ENCODE data around the gene DNMBP. TPM values are rescaled to one million over a fixed set of nuclear protein-coding genes. Genes with fewer than 3 reads are reported as not detected.
"Not testable (repeated sequence)": the region's sequence is repeated elsewhere in the genome, so short reads cannot be mapped to it uniquely, and the experiment has no call there.

Gene DNMBP
- total RNA-seq, 1 donor from 2014 or later, result 2.3 TPM

- intact Hi-C loops (cut with micrococcal nuclease), result no loop called here
Measured at GRCh38 chr10:99917963-99918825, 91.6 kb downstream of the DNMBP start.

GRCh38 chr10:99916776-99917175 lies 93.0 kb downstream of the DNMBP start:
- intact Hi-C loops (cut with micrococcal nuclease), result no loop called here

- intact Hi-C loops (cut with micrococcal nuclease), result no loop called here
Measured at GRCh38 chr10:99915414-99915813, 94.3 kb downstream of the DNMBP start.

- intact Hi-C loops (cut with micrococcal nuclease), result no loop called here
Measured at GRCh38 chr10:99914236-99914635, 95.5 kb downstream of the DNMBP start.

GRCh38 chr10:99913831-99914235 lies 95.9 kb downstream of the DNMBP start:
- intact Hi-C loops (cut with micrococcal nuclease), result no loop called here

GRCh38 chr10:99912041-99912440 lies 97.7 kb downstream of the DNMBP start:
- intact Hi-C loops (cut with micrococcal nuclease), result no loop called here

- intact Hi-C loops (cut with micrococcal nuclease), result no loop called here
Measured at GRCh38 chr10:99908512-99908911, 101.2 kb downstream of the DNMBP start.

DNA sequence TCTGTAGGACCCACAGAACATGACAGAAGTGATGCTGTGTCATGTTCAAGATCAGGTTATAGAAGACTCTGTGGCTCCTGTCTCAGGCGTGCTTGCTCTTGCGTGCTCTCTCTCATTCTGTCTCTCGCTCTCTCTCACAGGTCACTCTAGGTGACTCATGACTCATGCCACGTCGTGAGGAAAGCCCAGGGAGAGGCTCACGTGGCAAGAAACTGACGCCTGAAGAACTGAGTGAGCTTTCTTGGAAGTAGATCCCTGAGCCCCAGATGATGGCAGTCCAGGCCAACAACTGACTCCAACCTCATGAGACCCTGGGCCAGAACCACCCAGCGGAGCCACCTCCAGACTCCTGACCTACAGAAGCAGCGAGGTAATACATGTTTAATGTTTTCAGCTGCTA lies 103.3 kb downstream of the DNMBP start:
- intact Hi-C loops (cut with micrococcal nuclease), result no loop called here

DNA sequence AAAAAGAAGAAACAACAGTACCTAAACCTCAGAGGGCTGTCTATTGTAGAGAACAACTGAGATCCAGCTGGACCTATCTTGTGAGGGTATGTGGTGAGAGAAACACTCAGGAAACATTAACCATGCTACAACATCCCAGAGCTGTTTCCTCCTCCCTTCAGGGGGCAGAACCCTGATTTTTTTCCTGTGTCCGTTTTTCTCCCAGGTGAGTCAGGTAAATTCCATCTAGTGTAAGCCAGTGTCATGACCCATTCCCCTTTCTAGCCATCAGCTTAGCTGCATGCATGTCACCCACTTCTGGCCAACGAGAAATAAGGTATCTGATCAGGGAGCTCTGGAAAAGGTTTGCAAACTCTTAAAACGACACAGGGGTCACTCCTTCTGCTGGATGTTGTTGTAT lies 103.8 kb downstream of the DNMBP start:
- intact Hi-C loops (cut with micrococcal nuclease), result no loop called here

DNA sequence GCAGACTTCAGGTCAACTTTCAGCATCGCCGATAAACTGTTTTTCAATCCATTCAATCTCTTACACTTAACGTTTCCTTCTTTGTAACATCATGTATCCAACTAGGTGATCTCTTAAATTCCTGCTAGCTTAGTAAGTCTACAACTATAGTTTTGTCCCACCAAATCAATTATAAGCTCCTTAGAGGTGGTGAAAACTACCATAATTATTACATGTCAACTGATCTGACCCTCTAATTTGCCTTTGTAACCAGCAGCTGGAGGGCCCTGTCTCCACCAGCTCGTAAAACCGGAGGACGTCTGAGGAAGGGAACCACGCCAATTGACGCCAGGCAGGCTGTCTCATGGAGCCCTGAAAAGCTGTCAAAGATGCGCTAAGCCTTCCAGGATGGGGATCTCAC lies 113.9 kb downstream of the DNMBP start:
- intact Hi-C loops (cut with micrococcal nuclease), result no loop called here

GRCh38 chr10:99895066-99895465 lies 114.7 kb downstream of the DNMBP start:
- intact Hi-C loops (cut with micrococcal nuclease), result not testable (repeated sequence)

GRCh38 chr10:99894613-99895012 lies 115.1 kb downstream of the DNMBP start:
- intact Hi-C loops (cut with micrococcal nuclease), result no loop called here

DNA sequence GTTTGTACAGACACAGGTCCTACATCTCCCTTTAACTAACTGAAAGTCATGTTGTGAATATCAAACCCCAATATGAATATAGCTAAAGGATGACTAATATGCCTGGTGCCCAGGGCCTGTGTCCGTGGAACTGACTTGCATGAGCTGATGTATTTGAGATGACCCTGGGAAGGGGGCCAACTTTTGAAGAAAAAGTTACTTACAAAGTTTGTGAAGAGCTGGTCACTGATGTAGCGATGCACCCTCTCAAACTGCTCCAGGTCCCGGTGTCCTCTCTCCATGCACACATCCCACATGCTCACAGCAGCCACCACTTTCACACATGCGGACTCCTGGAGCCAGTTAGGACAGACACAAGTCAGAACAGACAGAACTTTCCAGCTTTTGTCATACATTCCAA lies 121.1 kb downstream of the DNMBP start:
- intact Hi-C loops (cut with micrococcal nuclease), result no loop called here

DNA sequence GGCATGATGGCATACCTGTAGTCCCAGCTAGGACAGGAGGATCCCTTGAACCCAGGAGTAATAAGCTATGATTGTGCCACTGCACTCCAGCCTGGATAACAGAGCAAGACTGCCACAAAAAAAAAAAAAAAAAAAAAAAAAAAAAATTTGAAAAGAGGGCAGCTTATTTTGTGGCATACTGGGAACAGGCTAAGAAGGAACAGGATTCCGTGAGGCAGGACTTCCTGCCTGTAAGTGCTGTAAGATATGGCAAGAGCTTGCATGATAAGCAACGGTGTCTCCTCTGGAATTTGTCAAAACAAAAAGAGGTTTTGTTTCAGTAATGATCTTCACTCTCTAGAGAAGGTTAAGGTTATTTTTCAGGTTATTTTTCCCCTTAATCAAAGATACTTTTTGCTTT lies 126.2 kb downstream of the DNMBP start:
- intact Hi-C loops (cut with micrococcal nuclease), result no loop called here

GRCh38 chr10:99881371-99881770 lies 128.4 kb downstream of the DNMBP start:
- intact Hi-C loops (cut with micrococcal nuclease), result no loop called here

DNA sequence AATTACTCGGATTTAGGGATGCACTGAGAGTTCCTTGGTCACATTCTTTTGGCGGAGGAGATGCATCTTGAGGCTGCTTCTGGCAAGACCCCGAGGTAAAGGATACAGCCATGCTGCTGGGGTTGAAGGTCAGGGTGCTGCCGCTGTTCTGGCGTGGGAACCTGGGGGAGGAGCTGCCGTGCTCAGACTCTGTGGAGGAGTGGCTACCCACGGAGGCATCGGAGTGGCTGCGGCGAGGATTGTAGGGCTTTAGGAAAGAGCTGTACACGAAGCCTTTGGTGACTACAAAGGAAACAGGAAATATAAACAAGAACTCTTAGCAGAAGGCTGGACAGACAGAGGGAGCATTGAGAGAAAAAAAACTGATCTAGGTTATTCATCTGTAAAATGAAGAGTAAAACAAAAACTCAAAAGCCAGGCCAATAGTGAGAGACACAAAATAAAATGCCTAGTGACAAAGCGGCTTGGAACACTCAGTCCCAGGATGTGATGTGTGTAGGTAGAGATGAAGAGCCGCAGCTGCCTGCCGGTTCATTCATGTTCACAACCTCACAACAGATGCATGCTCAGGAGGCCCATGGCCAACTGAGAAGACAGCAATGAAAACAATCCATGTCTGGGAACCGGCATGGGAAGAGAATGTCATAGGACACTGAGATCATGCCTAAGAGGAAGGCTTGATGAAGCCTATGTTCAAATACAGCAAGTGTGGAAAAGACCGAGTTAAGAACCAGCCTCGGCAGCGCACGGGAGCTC lies 129.5 kb downstream of the DNMBP start:
- intact Hi-C loops (cut with micrococcal nuclease), result no loop called here

GRCh38 chr10:99875473-99875872 lies 134.3 kb downstream of the DNMBP start:
- intact Hi-C loops (cut with micrococcal nuclease), result no loop called here

GRCh38 chr10:99874341-99875085 lies 135.2 kb downstream of the DNMBP start:
- intact Hi-C loops (cut with micrococcal nuclease), result no loop called here

DNA sequence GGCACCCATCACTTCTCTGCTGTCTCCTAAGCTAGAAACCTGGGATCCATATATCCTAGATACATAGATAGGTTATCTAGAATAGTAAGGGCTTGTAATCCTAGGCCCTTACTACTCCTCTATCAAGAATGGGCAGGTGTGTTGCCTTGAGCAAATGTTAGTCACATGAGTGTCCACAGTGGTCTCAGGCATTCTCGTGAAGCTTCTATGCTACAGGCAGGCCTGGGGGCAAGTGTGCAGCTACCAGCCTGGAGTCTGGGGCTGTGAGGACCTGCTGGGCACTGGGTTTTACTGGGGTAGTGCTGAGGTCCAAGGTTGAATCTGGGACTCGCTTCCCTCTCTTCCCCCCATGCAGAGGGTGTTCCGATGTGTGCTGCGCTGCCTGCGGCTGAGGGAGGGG lies 135.9 kb downstream of the DNMBP start:
- intact Hi-C loops (cut with micrococcal nuclease), result no loop called here

DNA sequence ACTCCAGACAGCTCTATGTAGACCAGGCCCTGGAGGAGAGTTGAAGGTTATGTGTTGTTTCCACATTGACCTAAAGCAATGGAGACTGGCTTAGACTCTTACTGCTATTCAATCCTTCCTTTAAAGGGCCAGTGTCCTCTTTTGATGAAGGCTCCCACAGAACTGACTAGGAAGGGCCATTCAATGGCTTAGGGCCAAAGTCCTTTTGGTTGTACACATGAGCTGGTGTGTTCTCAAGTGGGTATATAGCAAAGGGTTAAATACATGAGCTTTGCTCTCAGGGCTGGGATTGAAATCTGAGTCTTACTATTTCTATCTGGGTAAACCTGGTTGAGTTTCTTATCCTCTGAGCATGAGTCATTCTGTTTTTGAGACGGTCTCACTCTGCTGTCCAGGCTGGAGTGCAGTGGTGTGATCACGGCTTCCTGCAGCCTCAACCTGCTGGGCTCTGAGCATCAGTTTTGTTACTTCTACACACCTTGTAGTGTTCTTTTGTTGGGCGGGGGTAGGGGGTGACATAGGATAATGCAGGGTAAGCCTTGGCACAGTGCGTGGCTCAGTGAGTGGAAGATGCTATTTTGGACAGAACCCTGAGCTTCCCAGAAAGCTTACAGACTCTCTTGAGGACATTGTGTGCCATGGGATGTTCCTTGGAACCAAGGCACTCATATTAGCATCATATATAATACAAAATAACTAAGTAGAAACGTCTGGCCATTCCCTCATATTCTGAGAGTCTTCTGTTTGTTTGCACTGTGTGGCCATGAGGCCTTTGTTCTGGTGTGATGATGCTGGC lies 137.2 kb downstream of the DNMBP start:
- intact Hi-C loops (cut with micrococcal nuclease), result no loop called here

DNA sequence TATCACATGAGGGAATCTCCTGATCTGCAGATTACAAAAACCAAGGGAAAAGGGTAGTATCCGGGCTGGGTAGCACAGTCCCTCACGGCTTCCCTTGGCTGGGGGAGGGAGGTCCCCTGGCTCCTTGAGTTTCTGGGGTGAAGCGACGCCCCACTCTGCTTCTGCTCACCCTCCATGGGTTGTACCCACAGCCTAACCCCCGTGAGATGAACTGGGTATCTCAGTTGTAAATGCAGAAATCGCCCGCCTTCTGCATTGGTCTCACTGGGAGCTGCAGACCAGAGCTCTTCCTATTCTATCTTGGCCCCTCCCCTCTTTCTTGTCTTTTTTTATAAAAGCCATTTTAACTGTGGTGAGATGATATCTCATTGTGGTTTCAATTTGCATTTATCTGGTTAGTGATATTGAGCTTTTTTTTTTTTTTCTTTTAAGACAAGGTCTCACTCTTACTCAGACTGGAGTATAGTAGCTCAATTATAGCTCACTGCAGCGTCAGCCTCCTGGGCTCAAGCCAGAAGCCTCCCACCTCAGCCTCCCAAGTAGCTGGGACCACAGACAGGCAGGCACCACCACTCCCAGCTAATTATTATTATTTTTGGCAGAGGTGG lies 139.5 kb downstream of the DNMBP start:
- intact Hi-C loops (cut with micrococcal nuclease), result loop anchor here (1.0 kb wide), 2 partner anchors 25 to 139 kb away; partner anchors contain the start of gene DNMBP

Data from T-helper 1 cell treated with Interleukin-12 subunit alpha and Interleukin-12 subunit beta and Interleukin-4 antibody, amounts not matched to agents 30 ng/mL and 1 ng/mL, for 36 hours (primary cell).